Small intestine (tissue), 7 donors: Measurements from ENCODE around the gene APP. TPM values are rescaled to one million over a fixed set of nuclear protein-coding genes. Genes with fewer than 3 reads are reported as not detected.

ENCODE experiments used
- DNase-seq, 2 donors: peaks; one replicate each; pipeline versions ENCODE4 v3.0.0 to v3.0.0-alpha.2; 2013
- FAIRE-seq: peaks from 2 replicates; lab custom pipeline; 2012; peaks lifted over from hg19 to GRCh38; lab: Jason Lieb, UNC
- H3K27ac ChIP-seq, 3 donors: one replicate each; pipeline ENCODE4 v1.5.1; 2013; ENCODE audit warnings: low read length in 2 of 3, mild to moderate bottlenecking in 2 of 3, control low read depth in 1 of 3, inconsistent platforms in 1 of 3, low read depth in 1 of 3, moderate library complexity in 1 of 3
- H3K27me3 ChIP-seq, 3 donors: one replicate each; pipeline ENCODE4 v1.6.1; 2013; ENCODE audit warnings: low read length in 3 of 3, inconsistent platforms in 1 of 3; ENCODE audit not compliant: control insufficient read depth in 3 of 3, insufficient read depth in 3 of 3
- H3K36me3 ChIP-seq, 3 donors: one replicate each; pipeline ENCODE4 v1.6.1; 2013; ENCODE audit warnings: low read length in 3 of 3, inconsistent platforms in 1 of 3, low read depth in 1 of 3, mild to moderate bottlenecking in 1 of 3, moderate library complexity in 1 of 3; ENCODE audit not compliant: control insufficient read depth in 3 of 3, insufficient read depth in 2 of 3
- H3K4me1 ChIP-seq, 3 donors: one replicate each; pipeline ENCODE4 v1.6.1; 2013; ENCODE audit warnings: low read length in 2 of 3, inconsistent platforms in 1 of 3, low read depth in 1 of 3, mild to moderate bottlenecking in 1 of 3, moderate library complexity in 1 of 3; ENCODE audit not compliant: control insufficient read depth in 3 of 3, insufficient read depth in 2 of 3
- H3K4me3 ChIP-seq, 3 donors: one replicate each; pipeline ENCODE4 v1.5.1; 2013; ENCODE audit warnings: low read length in 3 of 3, control low read depth in 1 of 3, inconsistent platforms in 1 of 3, low read depth in 1 of 3, mild to moderate bottlenecking in 1 of 3, moderate library complexity in 1 of 3
- H3K9me3 ChIP-seq, 2 donors: one replicate each; pipeline ENCODE4 v1.6.1; 2013; ENCODE audit warnings: low read depth in 1 of 2, low read length in 1 of 2; ENCODE audit not compliant: control insufficient read depth in 2 of 2, insufficient read depth in 1 of 2
- WGBS, 3 donors: extraction: QIAGEN DNeasy Blood & Tissue Kit; methylation state at CpG; one replicate each; pipeline ENCODE4 v1.1.7; 2013; 5-methylcytosine and 5-hydroxymethylcytosine counted together
- polyA plus RNA-seq, 4 donors: library from polyadenylated mRNA; stranded (reverse) in 3 of 4; unstranded in 1 of 4; fragments of 200-250 nt in 3 of 4; fragments of 120-200 nt in 1 of 4; gene quantifications; one replicate each; pipeline versions ENCODE4 v1.2.1 to v1.2.3, GENCODE V29; 2013
- donor health status: healthy with polysubstance abuse.
- donor health status: control.
- donor health status: control.
- donor health status: Bipolar disorder and iron deficiency.
- donor health status: healthy.

The APP gene
- polyA plus RNA-seq, 4 donors: 28.6 to 319 (median 124) TPM

DNA sequence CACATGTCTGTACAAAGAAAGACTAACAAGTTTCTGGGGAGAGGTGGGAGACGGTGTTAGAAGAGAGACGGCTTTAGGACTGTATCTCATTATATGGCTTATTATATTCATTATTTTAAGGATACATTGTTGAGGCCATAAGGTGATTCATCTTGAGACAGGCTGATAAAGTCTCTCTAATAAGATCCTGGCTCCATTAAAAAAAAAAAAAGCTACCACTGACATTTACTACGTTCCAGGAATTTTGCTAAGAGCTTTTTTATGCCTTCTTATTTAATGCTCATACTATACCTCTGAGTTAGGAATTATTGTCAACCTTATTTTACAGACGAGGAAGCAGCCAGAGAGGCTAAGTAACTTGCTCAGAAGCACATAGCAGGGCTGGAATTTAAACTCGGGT is 262.1 kb downstream of the APP start:
- no peak for DNase-seq
- 16 to 62% (median 30%) methylated on average over 5 of the region's 5 CpGs for WGBS, 3 donors

DNA sequence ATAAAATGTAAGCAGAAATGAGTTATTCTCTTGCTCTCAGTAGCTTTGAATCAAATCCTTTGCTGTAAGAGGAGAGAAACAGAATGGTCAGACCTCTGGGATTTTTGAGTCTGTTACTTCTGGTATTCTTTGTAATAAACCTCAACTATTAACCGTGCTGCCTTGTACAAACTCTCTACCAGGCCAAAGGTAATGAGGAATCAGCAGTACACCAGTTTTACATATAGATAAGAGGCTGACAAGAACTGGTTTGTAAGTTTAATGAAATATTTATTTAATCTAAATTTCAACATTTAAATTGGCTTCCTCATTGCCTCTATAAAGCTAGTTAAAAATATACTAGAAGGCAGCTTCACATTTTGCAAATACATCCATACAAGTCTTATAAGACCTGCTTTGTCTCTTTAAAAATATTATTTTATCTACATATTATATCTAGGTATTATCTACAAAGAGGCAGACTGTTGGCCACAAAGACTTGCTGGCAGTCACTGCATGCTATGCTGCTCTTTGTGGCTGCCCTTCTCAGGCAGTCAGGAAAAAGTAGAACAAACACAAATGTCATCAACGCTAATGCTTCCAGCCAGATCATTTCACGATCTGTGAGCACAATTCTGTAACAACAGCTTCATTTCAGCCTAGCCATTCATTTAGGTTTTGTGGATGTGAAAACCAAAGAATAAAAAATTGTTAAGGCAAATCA is 262.8 kb downstream of the APP start:
- FAIRE-seq (no peak), DNase-seq (peak; percentile 41 to 77)
- no peaks in the 10 kb centered on the region for H3K9me3 ChIP-seq
- WGBS, 3 donors: 11 to 35% (median 30%) methylated on average over 3 of the region's 3 CpGs
- peaks cover 3 to 15% (median 6%) of the 10 kb centered on the region in 3 donors for H3K4me1 ChIP-seq
- H3K27ac ChIP-seq: peak overlapping the region; percentile 13 to 48 (median 39)
- peaks cover 0 to 12% (median 0%) of the 10 kb centered on the region in 3 donors for H3K36me3 ChIP-seq
- no peaks in the 10 kb centered on the region for H3K27me3 ChIP-seq
- H3K4me3 ChIP-seq: no peak overlapping the region

More for the DNA sequence above, 262.1 kb downstream of the APP start:
- no peak overlapping the region for H3K4me3 ChIP-seq
- no peaks in the 10 kb centered on the region for H3K9me3 ChIP-seq
- no peaks in the 10 kb centered on the region for H3K27me3 ChIP-seq
- peaks cover 3 to 15% (median 6%) of the 10 kb centered on the region in 3 donors for H3K4me1 ChIP-seq
- H3K36me3 ChIP-seq: peaks cover 0 to 12% (median 0%) of the 10 kb centered on the region in 3 donors
- H3K27ac ChIP-seq: no peak overlapping the region
- FAIRE-seq: no peak

DNA sequence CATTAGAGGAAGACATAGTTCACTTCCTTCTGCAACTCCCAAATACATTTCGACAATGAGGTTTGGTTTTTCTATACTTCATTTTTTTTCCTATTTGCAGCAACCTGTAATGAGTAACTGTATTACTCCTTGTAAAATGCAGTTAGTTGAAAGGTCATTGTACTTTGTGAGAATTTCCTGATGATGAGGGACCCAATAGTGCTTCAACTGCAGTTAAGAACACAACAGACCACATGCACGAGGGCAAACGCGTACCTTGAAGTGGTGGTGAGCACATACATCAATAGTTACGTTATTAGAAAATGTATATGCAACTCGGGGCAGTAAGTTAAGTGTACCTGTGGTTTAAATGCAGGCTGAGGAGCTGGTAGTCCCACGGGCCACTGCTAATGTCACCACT is 264.0 kb downstream of the APP start:
- H3K27ac ChIP-seq: peak overlapping the region in 2 of 3 donors; percentile 28 to 35
- peaks cover 3 to 15% (median 10%) of the 10 kb centered on the region in 3 donors for H3K4me1 ChIP-seq
- H3K4me3 ChIP-seq: no peak overlapping the region
- no peaks in the 10 kb centered on the region for H3K9me3 ChIP-seq
- peaks cover 0 to 6% (median 0%) of the 10 kb centered on the region in 3 donors for H3K36me3 ChIP-seq
- DNase-seq (peak in 1 of 2 donors; percentile 40), FAIRE-seq (no peak)
- H3K27me3 ChIP-seq: no peaks in the 10 kb centered on the region
- WGBS, 3 donors: 25 to 68% (median 46%) methylated on average over 7 of the region's 7 CpGs

DNA sequence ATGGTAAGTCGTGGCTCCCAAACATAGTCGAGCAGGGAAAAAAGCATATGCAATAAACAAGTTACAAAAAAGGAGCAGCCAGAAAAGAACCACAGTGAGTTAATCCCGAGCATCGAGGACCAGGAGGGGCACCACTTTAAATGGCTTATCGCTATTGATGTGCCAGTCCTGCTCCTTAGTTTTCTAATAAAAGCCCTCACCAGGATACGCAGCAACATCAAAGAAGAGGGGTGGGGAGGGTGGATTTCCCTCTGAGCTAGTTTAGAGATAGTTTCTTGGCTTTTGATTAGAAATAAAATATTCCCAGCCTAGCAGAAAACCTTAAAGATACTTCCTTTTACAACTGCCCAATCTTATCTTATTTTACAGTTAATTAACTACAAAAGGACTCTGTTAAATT is 265.4 kb downstream of the APP start:
- H3K27ac ChIP-seq: peak overlapping the region in 1 of 3 donors; percentile 52
- no peak for DNase-seq
- WGBS, 3 donors: 11 to 59% (median 42%) methylated on average over 6 of the region's 6 CpGs
- H3K27me3 ChIP-seq: no peaks in the 10 kb centered on the region
- peaks cover 3 to 15% (median 10%) of the 10 kb centered on the region in 3 donors for H3K4me1 ChIP-seq
- H3K36me3 ChIP-seq: peaks cover 0 to 3% (median 0%) of the 10 kb centered on the region in 3 donors
- no peak for FAIRE-seq
- H3K4me3 ChIP-seq: no peak overlapping the region
- no peaks in the 10 kb centered on the region for H3K9me3 ChIP-seq

DNA sequence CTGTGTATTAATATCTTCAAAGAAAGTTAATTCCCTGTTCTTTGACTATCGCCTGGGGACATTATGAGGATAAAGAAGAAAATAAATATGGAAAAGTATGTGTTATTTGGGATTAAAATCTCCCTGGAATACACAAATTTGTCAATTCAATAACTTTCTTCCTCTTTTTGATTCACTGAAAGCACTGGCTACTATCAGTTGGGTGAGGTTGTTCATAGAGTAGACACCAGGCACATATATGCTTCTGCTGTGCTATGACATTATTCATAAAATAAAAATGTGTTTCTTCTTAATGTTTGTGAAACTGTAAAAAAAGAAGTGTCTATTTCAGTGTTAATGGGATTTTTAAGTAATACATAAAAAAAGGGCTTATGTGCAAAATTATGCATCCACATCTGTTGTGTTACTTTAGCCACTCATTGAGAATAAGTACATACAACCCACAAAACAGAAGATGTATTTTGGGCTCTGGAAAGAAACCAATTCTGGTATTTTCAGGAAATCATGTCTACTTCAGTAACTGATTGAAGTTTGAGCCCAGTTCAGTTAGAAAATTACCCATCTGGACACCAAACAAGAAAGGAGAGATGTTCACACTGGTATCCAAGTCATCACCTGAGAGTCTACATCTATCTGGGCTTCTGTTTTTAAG is 266.4 kb downstream of the APP start:
- Histone ChIP-seq H3K4me1 (peaks cover 3 to 15% (median 10%) of the 10 kb centered on the region in 3 donors), H3K36me3 (peaks cover 0 to 5% (median 0%) of the 10 kb centered on the region in 3 donors), H3K27me3 (no peaks in the 10 kb centered on the region), H3K27ac (no peak overlapping the region), H3K4me3 (no peak overlapping the region), H3K9me3 (no peaks in the 10 kb centered on the region)
- WGBS, 3 donors: 56 to 68% (median 57%) methylated on average over 1 of the region's 1 CpG
- FAIRE-seq (no peak), DNase-seq (no peak)

DNA sequence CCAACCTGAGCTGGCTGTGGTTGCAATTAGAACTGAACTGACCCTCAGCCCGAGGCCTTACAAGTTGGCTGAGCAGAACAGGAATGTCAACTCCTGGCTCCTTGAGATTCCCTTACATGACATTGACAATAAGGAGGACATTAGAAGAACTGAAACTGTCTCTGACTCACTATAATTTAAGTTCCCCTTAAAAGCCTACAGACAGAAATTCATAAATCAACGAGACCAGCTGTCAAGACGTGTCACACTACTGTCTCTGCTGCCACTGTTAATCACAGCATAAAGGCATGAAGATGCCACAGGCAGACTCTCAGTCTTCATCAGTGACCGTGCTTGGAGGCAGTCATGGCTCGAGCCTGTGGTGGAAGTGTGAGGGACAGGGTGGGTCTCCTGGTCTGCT is 267.0 kb downstream of the APP start:
- Histone ChIP-seq H3K27me3 (no peaks in the 10 kb centered on the region), H3K4me1 (peaks cover 3 to 15% (median 10%) of the 10 kb centered on the region in 3 donors), H3K4me3 (no peak overlapping the region), H3K36me3 (peaks cover 0 to 5% (median 0%) of the 10 kb centered on the region in 3 donors), H3K9me3 (no peaks in the 10 kb centered on the region), H3K27ac (no peak overlapping the region)
- 51 to 62% (median 61%) methylated on average over 5 of the region's 5 CpGs for WGBS, 3 donors
- no peak for FAIRE-seq
- no peak for DNase-seq

DNA sequence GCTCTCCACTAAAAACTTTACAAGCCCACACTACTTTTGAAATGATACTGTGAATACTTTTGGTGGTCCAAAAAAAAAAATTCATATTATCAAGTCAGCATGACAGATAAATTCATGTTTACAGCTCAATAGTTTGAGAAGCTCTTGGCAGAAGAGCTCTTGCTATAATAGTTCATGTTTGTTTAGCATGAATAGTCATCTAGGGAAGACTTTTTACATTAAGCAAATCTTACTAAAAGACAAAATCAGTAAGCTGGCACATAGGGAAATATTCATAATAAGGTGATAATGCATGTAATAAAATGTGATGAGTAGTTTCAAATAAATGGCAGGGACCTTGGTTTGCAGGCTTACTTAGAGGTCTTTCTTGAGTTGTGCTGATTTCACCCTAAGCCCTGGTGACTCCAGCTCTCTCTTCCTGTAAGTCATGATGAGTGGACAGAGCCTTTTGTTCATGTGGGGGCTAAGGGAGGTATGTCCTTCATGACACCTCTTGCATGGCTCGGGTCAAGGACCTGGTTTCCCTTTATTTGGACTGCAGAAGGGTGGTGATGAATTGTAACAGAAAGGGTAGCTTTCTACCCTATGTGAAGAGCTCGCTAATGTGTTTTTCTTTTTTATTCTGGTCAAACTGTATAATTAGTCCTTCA is 269.1 kb downstream of the APP start:
- DNase-seq (no peak), FAIRE-seq (no peak)
- Histone ChIP-seq H3K4me3 (no peak overlapping the region), H3K27ac (no peak overlapping the region), H3K9me3 (no peaks in the 10 kb centered on the region), H3K4me1 (peaks cover 3 to 9% (median 6%) of the 10 kb centered on the region in 3 donors), H3K36me3 (peaks cover 0 to 8% (median 0%) of the 10 kb centered on the region in 3 donors), H3K27me3 (no peaks in the 10 kb centered on the region)
- 56 to 72% (median 70%) methylated on average over 2 of the region's 2 CpGs for WGBS, 3 donors

DNA sequence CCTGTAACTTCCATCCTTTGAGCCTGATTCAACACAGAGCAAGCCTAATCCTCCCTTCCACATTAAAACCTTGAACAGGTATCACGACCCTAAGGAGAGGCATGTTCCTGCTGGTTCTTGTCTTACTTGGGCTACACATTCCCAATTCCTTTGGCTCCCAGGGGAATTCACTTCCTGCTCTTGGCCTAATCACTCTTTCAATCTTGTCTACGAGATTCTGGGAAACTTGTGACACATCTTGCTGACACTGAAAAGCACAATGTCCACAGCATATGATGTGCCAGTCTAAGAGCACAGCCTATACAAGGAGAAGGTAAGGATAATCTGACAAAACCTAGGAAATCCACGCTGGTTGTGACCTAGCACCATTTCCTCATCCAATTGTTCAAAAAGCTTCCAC is 271.9 kb downstream of the APP start:
- WGBS, 3 donors: 62 to 66% (median 64%) methylated on average over 3 of the region's 3 CpGs
- no peak for FAIRE-seq
- Histone ChIP-seq H3K4me1 (peaks cover 0 to 3% (median 0%) of the 10 kb centered on the region in 3 donors), H3K27ac (no peak overlapping the region), H3K4me3 (no peak overlapping the region), H3K36me3 (peaks cover 0 to 9% (median 0%) of the 10 kb centered on the region in 3 donors), H3K9me3 (peaks cover 0 to 2% of the 10 kb centered on the region in 2 donors), H3K27me3 (no peaks in the 10 kb centered on the region)
- no peak for DNase-seq
